Right ventricle myocardium superior (tissue), 1 donor: ENCODE measurements around the gene FGF2. TPM values are rescaled to one million over a fixed set of nuclear protein-coding genes. Genes with fewer than 3 reads are reported as not detected.
A peak's percentile ranks its signal among the peaks of the same experiment; 100 is the strongest.
"Not testable (repeated sequence)": the region's sequence is repeated elsewhere in the genome, so short reads cannot be mapped to it uniquely, and the experiment has no call there.

ENCODE experiments used
- ATAC-seq: fragments of 200-7000 bp; cut with Tn5 transposase; one replicate; pipeline ENCODE4 v1.9.1; 2020; ENCODE audit warnings: mild to moderate bottlenecking; ENCODE audit not compliant: poor library complexity
- DNase-seq: peaks from one replicate; pipeline ENCODE4 v3.0.0-alpha.2; 2020
- intact Hi-C: fragments of 100-400 bp; cut with DNase I; formaldehyde crosslinking; loops from one replicate; pipeline ENCODE4 v1.11.2; 2022
- long read RNA-seq: library from polyadenylated mRNA; unstranded; transcript quantifications from one replicate; pipeline ENCODE4 v2.0.0, GENCODE V29; 2021
- total RNA-seq: library from RNA; stranded (reverse); fragmentation: NEBNext Ultra II Directional; extraction: Animal tissue kit (Norgen Biotek cat#: 25700); gene quantifications from one replicate; pipeline ENCODE4 v1.2.1, GENCODE V29; 2021
- donor health status: DM: no; HTN: yes; CAD: no; lungs with severe emphysema.

FGF2 gene
- 4.9 TPM for total RNA-seq
- long read RNA-seq, full-length matches to known transcripts = 3 of 7 reads
- long read RNA-seq, partial matches to known transcripts = 1 of 7 reads
- long read RNA-seq, other reads (novel, unspliced or antisense) = 3 of 7 reads

DNA sequence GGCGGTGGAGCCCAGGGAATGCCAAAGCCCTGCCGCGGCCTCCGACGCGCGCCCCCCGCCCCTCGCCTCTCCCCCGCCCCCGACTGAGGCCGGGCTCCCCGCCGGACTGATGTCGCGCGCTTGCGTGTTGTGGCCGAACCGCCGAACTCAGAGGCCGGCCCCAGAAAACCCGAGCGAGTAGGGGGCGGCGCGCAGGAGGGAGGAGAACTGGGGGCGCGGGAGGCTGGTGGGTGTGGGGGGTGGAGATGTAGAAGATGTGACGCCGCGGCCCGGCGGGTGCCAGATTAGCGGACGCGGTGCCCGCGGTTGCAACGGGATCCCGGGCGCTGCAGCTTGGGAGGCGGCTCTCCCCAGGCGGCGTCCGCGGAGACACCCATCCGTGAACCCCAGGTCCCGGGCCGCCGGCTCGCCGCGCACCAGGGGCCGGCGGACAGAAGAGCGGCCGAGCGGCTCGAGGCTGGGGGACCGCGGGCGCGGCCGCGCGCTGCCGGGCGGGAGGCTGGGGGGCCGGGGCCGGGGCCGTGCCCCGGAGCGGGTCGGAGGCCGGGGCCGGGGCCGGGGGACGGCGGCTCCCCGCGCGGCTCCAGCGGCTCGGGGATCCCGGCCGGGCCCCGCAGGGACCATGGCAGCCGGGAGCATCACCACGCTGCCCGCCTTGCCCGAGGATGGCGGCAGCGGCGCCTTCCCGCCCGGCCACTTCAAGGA lies at the start of gene FGF2:
TSS of gene FGF2 (plus strand) at position 279 of the 705 bp plus-strand sequence. CDS start at position 623, 344 bp downstream.
- ATAC-seq (peak; percentile 77), DNase-seq (peak; percentile 81)
- intact Hi-C loops = no loop called here

- DNase-seq (no peak), ATAC-seq (no peak)
- intact Hi-C loops = no loop called here
Measured at GRCh38 chr4:122776916-122777315, 49.7 kb upstream of the FGF2 start.

DNA sequence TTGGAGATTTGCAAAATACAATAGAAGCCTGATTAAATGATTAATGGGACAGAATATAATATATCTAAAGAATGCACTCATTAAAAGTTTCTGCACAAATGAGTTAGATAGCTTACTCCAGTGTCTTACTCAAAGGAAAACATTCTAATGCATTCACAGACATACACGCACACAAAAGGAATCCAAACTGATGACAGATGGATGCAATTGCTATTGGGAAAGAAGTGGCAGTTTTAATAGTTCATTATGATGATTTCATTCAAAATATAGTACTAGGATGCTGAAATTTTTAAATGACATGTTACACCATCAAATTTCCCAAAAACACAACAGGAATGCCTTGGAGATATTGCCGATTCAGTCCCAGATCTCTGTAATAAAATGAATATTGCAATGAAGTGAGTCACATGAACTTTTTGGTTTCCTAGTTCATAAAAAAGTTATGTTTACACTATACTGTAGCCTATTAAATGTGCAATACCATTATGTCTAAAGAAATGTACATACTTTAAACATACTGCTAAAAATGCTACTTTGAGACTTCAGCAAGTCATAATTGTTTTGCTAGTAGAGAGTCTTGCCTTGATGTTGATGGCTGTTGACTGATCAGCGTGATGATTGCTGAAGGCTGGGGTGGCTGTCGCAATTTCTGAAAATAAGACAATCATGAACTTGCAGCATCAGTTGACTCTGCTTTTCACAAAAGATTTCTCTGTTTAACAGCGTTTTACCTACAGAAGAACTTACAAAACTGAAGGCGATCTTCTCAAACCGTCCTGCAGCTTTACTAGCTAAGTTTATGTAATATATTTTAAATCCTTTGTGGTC lies 48.6 kb upstream of the FGF2 start:
- intact Hi-C loops = no loop called here
- ATAC-seq = no peak
- no peak for DNase-seq

- intact Hi-C loops = no loop called here
- DNase-seq = no peak
- ATAC-seq = no peak
Measured at GRCh38 chr4:122781486-122781885, 45.1 kb upstream of the FGF2 start.

GRCh38 chr4:122783301-122784215 lies 43.1 kb upstream of the FGF2 start:
- DNase-seq = peak; percentile 78
- ATAC-seq = peak; percentile 99
- intact Hi-C loops = no loop called here

- DNase-seq = no peak
- intact Hi-C loops = no loop called here
- ATAC-seq = peak; percentile 42
Measured at GRCh38 chr4:122784261-122784660, 42.4 kb upstream of the FGF2 start.

GRCh38 chr4:122785099-122785498 lies 41.5 kb upstream of the FGF2 start:
- intact Hi-C loops = no loop called here
- no peak for DNase-seq
- no peak for ATAC-seq

- intact Hi-C loops, ATAC-seq, DNase-seq: not testable (repeated sequence)
Measured at GRCh38 chr4:122786296-122786695, 40.3 kb upstream of the FGF2 start.

- ATAC-seq, intact Hi-C loops, DNase-seq: not testable (repeated sequence)
Measured at GRCh38 chr4:122786920-122787319, 39.7 kb upstream of the FGF2 start.

DNA sequence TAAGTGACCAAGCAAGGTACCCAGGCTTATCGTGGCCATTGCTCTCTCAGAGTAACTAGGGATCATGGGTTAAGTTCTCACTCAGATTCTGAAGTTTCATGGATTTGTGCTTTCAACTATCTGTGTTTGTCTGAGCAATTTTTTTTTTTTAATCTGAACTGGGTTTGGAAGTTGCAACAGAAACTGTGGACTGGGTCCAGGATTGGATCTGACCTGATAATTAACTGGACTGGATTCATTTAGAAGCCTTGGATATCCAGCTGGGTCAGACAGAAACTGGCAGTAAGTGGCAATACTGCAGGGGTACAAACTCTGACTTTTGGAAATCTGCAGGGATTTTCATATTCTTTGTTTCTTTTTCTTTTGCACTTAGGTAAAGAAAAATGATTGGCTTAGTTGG lies 38.7 kb upstream of the FGF2 start:
- intact Hi-C loops = no loop called here
- ATAC-seq (no peak), DNase-seq (no peak)

GRCh38 chr4:122788935-122789334 lies 37.7 kb upstream of the FGF2 start:
- ATAC-seq (no peak), DNase-seq (no peak)
- intact Hi-C loops = no loop called here

DNA sequence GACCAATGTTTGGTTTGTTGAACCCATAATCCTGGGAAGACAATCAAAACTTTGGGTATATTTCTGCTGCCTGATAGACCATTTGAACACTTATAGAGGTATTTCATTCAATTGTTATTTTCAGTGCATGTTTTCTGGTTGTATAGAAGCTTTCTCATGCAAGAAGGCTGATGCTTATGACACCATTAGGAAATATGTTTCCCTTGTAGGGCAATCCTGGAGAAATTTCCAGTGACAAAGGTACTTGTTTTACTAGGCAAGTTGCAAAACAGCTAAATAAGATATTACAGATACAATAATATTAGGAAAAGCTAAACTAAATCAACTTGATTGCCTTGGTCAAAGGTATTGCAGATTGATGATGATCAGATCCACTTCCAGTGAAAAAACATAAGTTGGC lies 32.8 kb upstream of the FGF2 start:
- ATAC-seq = no peak
- DNase-seq = no peak
- intact Hi-C loops = no loop called here

- ATAC-seq = peak; percentile 43
- DNase-seq = no peak
- intact Hi-C loops = no loop called here
Measured at GRCh38 chr4:122796801-122797404, 29.7 kb upstream of the FGF2 start.

GRCh38 chr4:122797405-122798094 lies 29.1 kb upstream of the FGF2 start:
- ATAC-seq (peak; percentile 14), DNase-seq (no peak)
- intact Hi-C loops = no loop called here

- ATAC-seq (peak; percentile 88), DNase-seq (peak; percentile 47)
- intact Hi-C loops = no loop called here
Measured at GRCh38 chr4:122798101-122798500, 28.5 kb upstream of the FGF2 start.

DNA sequence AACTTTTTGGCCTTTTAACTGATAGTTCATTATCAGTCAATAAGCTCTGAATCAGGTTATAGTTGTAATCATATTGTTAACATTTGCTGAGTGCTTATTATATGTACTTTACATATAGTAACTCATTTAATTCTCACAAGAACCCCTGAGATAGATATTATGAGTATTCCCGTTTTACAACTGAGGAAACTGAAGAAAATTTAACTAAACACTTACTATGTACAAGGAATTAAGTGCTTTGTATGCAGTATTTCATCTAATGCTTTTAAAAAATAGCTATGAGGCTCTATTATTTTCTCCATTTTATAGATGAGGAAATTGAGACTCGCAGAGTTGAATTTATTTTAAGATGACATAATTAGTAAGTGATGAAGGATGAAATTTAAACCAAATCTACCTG lies 27.7 kb upstream of the FGF2 start:
- DNase-seq = no peak
- no peak for ATAC-seq
- intact Hi-C loops = no loop called here

GRCh38 chr4:122803788-122804208 lies 22.8 kb upstream of the FGF2 start:
- DNase-seq = no peak
- no peak for ATAC-seq
- intact Hi-C loops = no loop called here
